Activated CD4-positive, alpha-beta T cell treated with anti-CD3 and anti-CD28 coated beads for 4 hours (primary cell): ENCODE results near the gene G6PD.
"Not testable (repeated sequence)": the region's sequence is repeated elsewhere in the genome, so short reads cannot be mapped to it uniquely, and the experiment has no call there.

Experiments used
- DNase-seq, 2 donors: peaks; one replicate each; pipeline ENCODE4 v3.0.0-alpha.2; 2020

G6PD gene

GRCh38 chrX:154512879-154513553 is 33.6 kb downstream of the G6PD start:
- DNase-seq = no peak

- DNase-seq = no peak
These were observed 34.9 kb downstream of the G6PD start for GRCh38 chrX:154511761-154512160.

- no peak for DNase-seq
These were observed 37.2 kb downstream of the G6PD start for GRCh38 chrX:154509455-154509854.

GRCh38 chrX:154508384-154508745 is 38.3 kb downstream of the G6PD start:
- DNase-seq = no peak

GRCh38 chrX:154507673-154508383 is 38.8 kb downstream of the G6PD start:
- no peak for DNase-seq

- DNase-seq = no peak
These were observed 39.9 kb downstream of the G6PD start for GRCh38 chrX:154506483-154507332.

GRCh38 chrX:154505734-154506133 is 40.9 kb downstream of the G6PD start:
- DNase-seq = no peak

GRCh38 chrX:154502989-154503388 is 43.7 kb downstream of the G6PD start:
- DNase-seq = no peak

- no peak for DNase-seq
These were observed 44.5 kb downstream of the G6PD start for GRCh38 chrX:154502098-154502497.

GRCh38 chrX:154501423-154501822 is 45.2 kb downstream of the G6PD start:
- not testable (repeated sequence) for DNase-seq

- not testable (repeated sequence) for DNase-seq
These were observed 50.0 kb downstream of the G6PD start for GRCh38 chrX:154496591-154497137.

GRCh38 chrX:154495472-154495922 is 51.1 kb downstream of the G6PD start:
- no peak for DNase-seq

GRCh38 chrX:154494715-154495114 is 51.9 kb downstream of the G6PD start:
- DNase-seq = no peak

GRCh38 chrX:154490414-154491083 is 56.1 kb downstream of the G6PD start, which contains the start of gene SLC10A3:
Gene SLC10A3 (minus strand): TSS chrX:154490629. CDS start chrX:154488940, 1,689 bp downstream.
- peak; percentile 79 to 82 for DNase-seq

GRCh38 chrX:154490021-154490413 is 56.6 kb downstream of the G6PD start:
- DNase-seq = no peak

- no peak for DNase-seq
These were observed 57.5 kb downstream of the G6PD start for GRCh38 chrX:154489182-154489581.

GRCh38 chrX:154488336-154489075 is 58.1 kb downstream of the G6PD start:
- no peak for DNase-seq

GRCh38 chrX:154487518-154488290 is 58.9 kb downstream of the G6PD start:
- DNase-seq = no peak

- DNase-seq = peak; percentile 38 to 54
These were observed 60.0 kb downstream of the G6PD start, which contains the start of gene UBL4A for GRCh38 chrX:154486396-154487207. Gene UBL4A (minus strand): TSS chrX:154486615. CDS start chrX:154486584, 31 bp downstream.

- DNase-seq = peak in 1 of 2 donors; percentile 20
These were observed 60.6 kb downstream of the G6PD start for GRCh38 chrX:154486052-154486395.
